Uterus (tissue), 4 donors: ENCODE measurements around the gene MKKS. TPM values are rescaled to one million over a fixed set of nuclear protein-coding genes. Genes with fewer than 3 reads are reported as not detected.

ENCODE experiments used
- DNase-seq, 2 donors: peaks; one replicate each; pipeline ENCODE4 v3.0.0-alpha.2; 2019 to 2020
- H3K27ac ChIP-seq, 2 donors: fragments of 200-600 bp; sonication (generic); 1 replicate in 1 of 2; 2 replicates in 1 of 2; pipeline ENCODE4 v1.5.1; 2016 to 2018
- H3K27me3 ChIP-seq, 2 donors: fragments of 200-600 bp; sonication (generic); one replicate each; pipeline ENCODE4 v1.5.1; 2018 to 2019; ENCODE audit warnings: control low read depth in 1 of 2
- H3K36me3 ChIP-seq, 2 donors: fragments of 200-600 bp; sonication (generic); one replicate each; pipeline ENCODE4 v1.5.1; 2019; ENCODE audit warnings: control low read depth in 1 of 2
- H3K4me1 ChIP-seq, 2 donors: fragments of 200-600 bp; sonication (generic); one replicate each; pipeline ENCODE4 v1.5.1; 2018 to 2019; ENCODE audit warnings: control low read depth in 1 of 2
- H3K4me3 ChIP-seq, 2 donors: fragments of 200-600 bp; sonication (generic); 1 replicate in 1 of 2; 2 replicates in 1 of 2; pipeline ENCODE4 v1.5.1; 2018 to 2019; ENCODE audit warnings: mild to moderate bottlenecking in 1 of 2
- H3K9me3 ChIP-seq, 2 donors: fragments of 200-600 bp; sonication (generic); one replicate each; pipeline ENCODE4 v1.5.1; 2019; ENCODE audit warnings: control low read depth in 1 of 2
- POLR2A ChIP-seq, 2 donors: fragments of 450-650 bp; IDR thresholded peaks; one replicate each; pipeline ENCODE4 v1.6.1; 2016; ENCODE audit warnings: antibody characterized with exemption in 2 of 2, mild to moderate bottlenecking in 1 of 2, moderate library complexity in 1 of 2
- intact Hi-C: fragments of 100-400 bp; cut with DNase I; formaldehyde crosslinking; loops from one replicate; pipeline ENCODE4 v1.15.1; 2023; ENCODE audit warnings: low total_unique reads
- total RNA-seq, 4 donors: library from RNA; depleted of rRNA in 3 of 4; stranded (reverse); fragments of >200 nt in 3 of 4; gene quantifications; one replicate each; pipeline versions ENCODE4 v1.1.0 to v1.2.4, GENCODE V29; 2014 to 2023
- TF ChIP-seq, protein P1 (sequence below), 4 experiments: fragments of 200-600 bp in 2 of 4; fragments of 450-650 bp in 2 of 4; sonication (generic) in 2 of 4; IDR thresholded peaks; one replicate each; pipeline ENCODE4 v1.5.1; 2016 to 2019; ENCODE audit warnings: antibody characterized with exemption in 4 of 4, mild to moderate bottlenecking in 2 of 4, moderate library complexity in 1 of 4
- donor health status: DM: yes; HTN: yes; CAD: no.

The MKKS gene
- total RNA-seq = 10 to 100 TPM; 15.9 to 27.9 (median 20.3) TPM

GRCh38 chr20:10433623-10434466 lies at the start of gene MKKS:
TSS of gene MKKS (minus strand) at chr20:10434222. CDS start at chr20:10413514, 20,708 bp downstream.
- Histone ChIP-seq H3K4me1 (no peaks in the 10 kb centered on the region), H3K9me3 (no peaks in the 10 kb centered on the region), H3K27me3 (no peaks in the 10 kb centered on the region), H3K36me3 (no peaks in the 10 kb centered on the region), H3K27ac (peak within 1 kb of the TSS; percentile 85 to 98), H3K4me3 (peak within 1 kb of the TSS; percentile 86 to 99)
- peak; percentile 24 to 49 for TF ChIP-seq POLR2A (IDR thresholded peaks at IDR 0.05)
- TF ChIP-seq, protein P1, sequence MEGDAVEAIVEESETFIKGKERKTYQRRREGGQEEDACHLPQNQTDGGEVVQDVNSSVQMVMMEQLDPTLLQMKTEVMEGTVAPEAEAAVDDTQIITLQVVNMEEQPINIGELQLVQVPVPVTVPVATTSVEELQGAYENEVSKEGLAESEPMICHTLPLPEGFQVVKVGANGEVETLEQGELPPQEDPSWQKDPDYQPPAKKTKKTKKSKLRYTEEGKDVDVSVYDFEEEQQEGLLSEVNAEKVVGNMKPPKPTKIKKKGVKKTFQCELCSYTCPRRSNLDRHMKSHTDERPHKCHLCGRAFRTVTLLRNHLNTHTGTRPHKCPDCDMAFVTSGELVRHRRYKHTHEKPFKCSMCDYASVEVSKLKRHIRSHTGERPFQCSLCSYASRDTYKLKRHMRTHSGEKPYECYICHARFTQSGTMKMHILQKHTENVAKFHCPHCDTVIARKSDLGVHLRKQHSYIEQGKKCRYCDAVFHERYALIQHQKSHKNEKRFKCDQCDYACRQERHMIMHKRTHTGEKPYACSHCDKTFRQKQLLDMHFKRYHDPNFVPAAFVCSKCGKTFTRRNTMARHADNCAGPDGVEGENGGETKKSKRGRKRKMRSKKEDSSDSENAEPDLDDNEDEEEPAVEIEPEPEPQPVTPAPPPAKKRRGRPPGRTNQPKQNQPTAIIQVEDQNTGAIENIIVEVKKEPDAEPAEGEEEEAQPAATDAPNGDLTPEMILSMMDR (IDR thresholded peaks at IDR 0.05) = peak in 3 of 4 experiments; percentile 5 to 36 (median 17)
- intact Hi-C loops = loop anchor here (10.0 kb wide), 1 partner anchor 241 kb away; the partner anchor contains the start of gene JAG1
- peak; percentile 89 to 91 for DNase-seq

DNA sequence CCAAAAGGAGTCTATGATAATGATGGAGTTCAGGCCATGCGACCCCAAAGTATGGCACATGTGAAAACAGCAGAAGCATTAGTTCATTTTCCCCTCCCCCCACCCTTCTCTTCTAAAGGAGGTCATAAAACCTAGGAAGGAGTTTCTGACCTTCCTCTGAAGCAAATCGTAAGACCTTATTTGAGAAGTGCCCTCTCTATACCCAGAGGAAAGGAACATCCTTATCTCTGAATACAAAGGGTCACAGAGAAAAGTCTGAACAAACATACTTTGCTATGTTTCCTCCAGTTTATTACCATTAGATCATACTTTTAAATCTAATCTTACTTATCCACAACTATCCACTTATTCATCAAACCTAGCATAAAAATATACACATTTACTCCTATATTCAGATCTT lies 49.7 kb upstream of the MKKS start:
- TF ChIP-seq POLR2A (IDR thresholded peaks at IDR 0.05) = no peak
- TF ChIP-seq, protein P1 (IDR thresholded peaks at IDR 0.05) = no peak
- Histone ChIP-seq H3K4me1 (no peaks in the 10 kb centered on the region), H3K27me3 (no peaks in the 10 kb centered on the region), H3K36me3 (no peaks in the 10 kb centered on the region), H3K4me3 (no peak overlapping the region), H3K27ac (no peak overlapping the region), H3K9me3 (no peaks in the 10 kb centered on the region)
- intact Hi-C loops = no loop called here
- DNase-seq = no peak

DNA sequence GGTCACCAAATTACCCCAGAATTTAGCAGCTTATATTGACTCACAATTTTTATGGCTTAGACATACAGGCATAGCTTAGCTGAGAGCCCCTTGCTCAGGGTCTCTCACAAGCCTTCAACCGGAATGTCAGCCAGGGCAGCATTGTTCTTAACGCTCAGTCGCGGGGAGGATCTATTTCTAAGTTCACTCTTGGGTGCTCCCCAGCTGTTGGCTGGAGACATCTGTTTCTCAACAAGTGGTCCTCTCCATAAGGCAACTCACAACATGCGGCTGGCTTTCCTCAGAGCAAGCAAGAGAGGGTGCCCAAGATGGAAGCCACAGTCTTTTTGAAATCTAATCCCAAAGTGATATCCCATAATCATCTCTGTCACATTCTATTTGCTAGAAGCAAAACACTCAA lies 47.7 kb upstream of the MKKS start:
- DNase-seq = no peak

DNA sequence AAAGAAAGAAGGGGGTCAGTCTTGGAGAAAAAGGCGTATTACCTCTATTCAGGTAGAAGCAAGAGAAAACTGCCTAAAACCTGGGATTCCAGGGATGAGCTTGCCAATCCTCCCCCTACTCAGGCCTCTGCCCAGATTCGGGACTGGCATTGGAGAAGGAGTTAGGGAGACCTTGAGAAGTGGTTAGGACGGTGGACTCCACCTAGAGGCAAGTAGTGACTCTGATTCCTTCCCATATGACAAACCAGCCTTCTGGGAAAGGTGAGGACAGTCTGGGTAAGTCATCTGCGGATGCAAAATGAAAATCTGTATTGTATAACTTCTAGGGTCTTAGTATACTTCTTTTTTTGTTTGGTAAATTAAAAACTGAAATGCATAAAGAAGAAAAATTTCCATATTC lies 44.9 kb upstream of the MKKS start:
- intact Hi-C loops = no loop called here
- no peak overlapping the region for H3K27ac ChIP-seq
- no peak for DNase-seq
- no peaks in the 10 kb centered on the region for H3K4me1 ChIP-seq
- H3K4me3 ChIP-seq = no peak overlapping the region
- no peaks in the 10 kb centered on the region for H3K36me3 ChIP-seq
- TF ChIP-seq, protein P1 (IDR thresholded peaks at IDR 0.05) = no peak
- no peak for TF ChIP-seq POLR2A (IDR thresholded peaks at IDR 0.05)
- H3K9me3 ChIP-seq = no peaks in the 10 kb centered on the region
- no peaks in the 10 kb centered on the region for H3K27me3 ChIP-seq

More for the DNA sequence above, 47.7 kb upstream of the MKKS start:
- Histone ChIP-seq H3K27ac (no peak overlapping the region), H3K36me3 (no peaks in the 10 kb centered on the region), H3K27me3 (no peaks in the 10 kb centered on the region), H3K4me3 (no peak overlapping the region), H3K9me3 (no peaks in the 10 kb centered on the region), H3K4me1 (no peaks in the 10 kb centered on the region)
- TF ChIP-seq, protein P1 (IDR thresholded peaks at IDR 0.05) = no peak
- TF ChIP-seq POLR2A (IDR thresholded peaks at IDR 0.05) = no peak
- intact Hi-C loops = no loop called here

GRCh38 chr20:10478205-10478604 lies 44.2 kb upstream of the MKKS start:
- Histone ChIP-seq H3K9me3 (no peaks in the 10 kb centered on the region), H3K4me1 (no peaks in the 10 kb centered on the region), H3K27ac (no peak overlapping the region), H3K4me3 (no peak overlapping the region), H3K36me3 (no peaks in the 10 kb centered on the region), H3K27me3 (no peaks in the 10 kb centered on the region)
- TF ChIP-seq POLR2A (IDR thresholded peaks at IDR 0.05) = no peak
- TF ChIP-seq, protein P1 (IDR thresholded peaks at IDR 0.05) = no peak
- DNase-seq = no peak
- intact Hi-C loops = no loop called here
